ENCODE results near the gene ARSK.

- TF ChIP-seq CTCF (conservative IDR thresholded peaks at IDR 0.05; ENCODE audit: low read depth, low read length), result no peak
- no peak for TF ChIP-seq POLR2A (IDR thresholded peaks at IDR 0.05; ENCODE audit: low read depth, low read length)
- TF ChIP-seq RAD21 (IDR thresholded peaks at IDR 0.05; ENCODE audit: low read length), result no peak
- no peak for TF ChIP-seq ELK1 (IDR thresholded peaks at IDR 0.05; ENCODE audit: borderline replicate concordance, low read depth, low read length)
- TF ChIP-seq MAZ (IDR thresholded peaks at IDR 0.05; ENCODE audit: borderline replicate concordance, low read depth, low read length), result no peak
- no peak for TF ChIP-seq SMC3 (IDR thresholded peaks at IDR 0.05; ENCODE audit: low read depth, low read length)
- no peak for TF ChIP-seq CEBPB (IDR thresholded peaks at IDR 0.05; ENCODE audit: low read depth, low read length)
- no peak for TF ChIP-seq RCOR1 (IDR thresholded peaks at IDR 0.05; ENCODE audit: insufficient replicate concordance, low read length)
- TF ChIP-seq USF2 (IDR thresholded peaks at IDR 0.05; ENCODE audit: low read depth, low read length), result no peak
Measured at GRCh38 chr5:95564450-95564849, 9.5 kb downstream of the ARSK start.
